HEK293T (cell line): ENCODE measurements around the gene MIGA2.

ENCODE experiments used
- CTCF ChIA-PET: fragments of 350-600 bp; formaldehyde crosslinking; extraction: SDS; loops from one replicate; lab custom pipeline; 2021; ENCODE audit warnings: antibody characterized with exemption, inconsistent platforms; lab: Yijun Ruan, JAX
- POLR2A ChIA-PET: fragments of 350-600 bp; formaldehyde crosslinking; extraction: SDS; loops from one replicate; lab custom pipeline; 2020; ENCODE audit warnings: antibody characterized with exemption, inconsistent platforms; lab: Yijun Ruan, JAX
- DNase-seq: peaks from one replicate; pipeline ENCODE4 v3.0.0; 2012; ENCODE audit warnings: mixed read lengths; ENCODE audit errors: extremely low spot score
- ARNT ChIP-seq: fragments of 450-650 bp; IDR thresholded peaks from 2 replicates; pipeline ENCODE4 v1.6.1; 2017; ENCODE audit warnings: mild to moderate bottlenecking
- BHLHE40 ChIP-seq: fragments of 450-650 bp; IDR thresholded peaks from 2 replicates; pipeline ENCODE4 v1.6.1; 2016; ENCODE audit warnings: mild to moderate bottlenecking, moderate library complexity, borderline replicate concordance
- CTBP1 ChIP-seq: fragments of 450-650 bp; IDR thresholded peaks from 2 replicates; pipeline ENCODE4 v1.6.1; 2016; ENCODE audit warnings: borderline replicate concordance
- ELF4 ChIP-seq: fragments of 450-650 bp; IDR thresholded peaks from 2 replicates; pipeline ENCODE4 v1.6.1; 2017; ENCODE audit warnings: antibody characterized with exemption
- FOXA1 ChIP-seq: fragments of 450-650 bp; IDR thresholded peaks from 2 replicates; pipeline ENCODE4 v1.6.1; 2016; ENCODE audit warnings: mild to moderate bottlenecking
- FOXK2 ChIP-seq: fragments of 450-650 bp; IDR thresholded peaks from 2 replicates; pipeline ENCODE4 v1.6.1; 2016; ENCODE audit warnings: mild to moderate bottlenecking
- FOXM1 ChIP-seq: fragments of 450-650 bp; IDR thresholded peaks from 2 replicates; pipeline ENCODE4 v1.6.1; 2017; ENCODE audit warnings: mild to moderate bottlenecking, borderline replicate concordance
- HDGF ChIP-seq: fragments of 450-650 bp; IDR thresholded peaks from 2 replicates; pipeline ENCODE4 v1.6.1; 2017; ENCODE audit warnings: antibody characterized with exemption, borderline replicate concordance
- L3MBTL2 ChIP-seq: fragments of 450-650 bp; conservative IDR thresholded peaks from 2 replicates; pipeline ENCODE4 v1.6.1; 2016; ENCODE audit warnings: mild to moderate bottlenecking
- LEF1 ChIP-seq: fragments of 450-650 bp; IDR thresholded peaks from 2 replicates; pipeline ENCODE4 v1.6.1; 2017; ENCODE audit warnings: mild to moderate bottlenecking, borderline replicate concordance
- NFRKB ChIP-seq: fragments of 450-650 bp; IDR thresholded peaks from 2 replicates; pipeline ENCODE4 v1.6.1; 2016; ENCODE audit warnings: mild to moderate bottlenecking, moderate library complexity
- PKNOX1 ChIP-seq: fragments of 450-650 bp; IDR thresholded peaks from 2 replicates; pipeline ENCODE4 v1.6.1; 2016
- SP1 ChIP-seq: fragments of 450-650 bp; IDR thresholded peaks from 2 replicates; pipeline ENCODE4 v1.6.1; 2017
- SUZ12 ChIP-seq: fragments of 450-650 bp; IDR thresholded peaks from 2 replicates; pipeline ENCODE4 v1.6.1; 2016; ENCODE audit warnings: mild to moderate bottlenecking
- TARDBP ChIP-seq: fragments of 450-650 bp; IDR thresholded peaks from 2 replicates; pipeline ENCODE4 v1.6.1; 2016
- ZNF384 ChIP-seq: fragments of 450-650 bp; IDR thresholded peaks from 2 replicates; pipeline ENCODE4 v1.6.1; 2016

The MIGA2 gene

GRCh38 chr9:129075996-129076639 is 39.7 kb downstream of the MIGA2 start:
- POLR2A ChIA-PET, result no interaction called here
- CTCF ChIA-PET, result no interaction called here
- TF ChIP-seq LEF1 (no peak), CTBP1 (no peak), SUZ12 (no peak), PKNOX1 (no peak), SP1 (no peak), FOXM1 (no peak), ARNT (no peak), FOXA1 (no peak), BHLHE40 (no peak), ELF4 (no peak)
- DNase-seq, result no peak

- DNase-seq, result no peak
- TF ChIP-seq CTBP1 (no peak), L3MBTL2 (no peak), ELF4 (no peak), BHLHE40 (no peak), FOXA1 (no peak), SP1 (no peak), HDGF (no peak), ZNF384 (no peak), PKNOX1 (no peak), LEF1 (no peak), FOXK2 (no peak), SUZ12 (no peak), NFRKB (no peak)
- ChIA-PET CTCF (no interaction called here), POLR2A (no interaction called here)
Observed at GRCh38 chr9:129076640-129077037, 40.2 kb downstream of the MIGA2 start.

GRCh38 chr9:129077236-129077635 is 40.8 kb downstream of the MIGA2 start:
- ChIA-PET CTCF (no interaction called here), POLR2A (no interaction called here)
- TF ChIP-seq ARNT (no peak), TARDBP (no peak), ELF4 (no peak), FOXK2 (no peak), PKNOX1 (no peak), L3MBTL2 (no peak), SP1 (no peak), NFRKB (no peak), ZNF384 (no peak), SUZ12 (no peak), LEF1 (no peak), BHLHE40 (no peak), HDGF (no peak), FOXM1 (no peak), FOXA1 (no peak), CTBP1 (no peak)
- no peak for DNase-seq

GRCh38 chr9:129078691-129079503 is 42.5 kb downstream of the MIGA2 start:
- DNase-seq, result no peak
- ChIA-PET CTCF (no interaction called here), POLR2A (no interaction called here)
- TF ChIP-seq NFRKB, result no peak
- TF ChIP-seq FOXA1, result no peak
- no peak for TF ChIP-seq FOXK2
- no peak for TF ChIP-seq ARNT
- TF ChIP-seq CTBP1, result no peak
- no peak for TF ChIP-seq TARDBP
- TF ChIP-seq FOXM1, result no peak
- TF ChIP-seq LEF1, result no peak
- no peak for TF ChIP-seq SP1
- TF ChIP-seq HDGF, result no peak
- TF ChIP-seq BHLHE40, result no peak
- no peak for TF ChIP-seq SUZ12
- TF ChIP-seq L3MBTL2, result no peak
- no peak for TF ChIP-seq ZNF384
- TF ChIP-seq ELF4, result no peak
- TF ChIP-seq PKNOX1, result no peak

GRCh38 chr9:129079829-129080228 is 43.4 kb downstream of the MIGA2 start:
- no peak for DNase-seq
- no peak for TF ChIP-seq NFRKB
- CTCF ChIA-PET, result no interaction called here
- POLR2A ChIA-PET, result interaction anchor here (1.0 kb wide), 1 partner anchor 128 kb away, joined by 3 read pairs; no protein-coding TSS in a partner anchor
